Measurements from ENCODE around the gene GPHN. TPM values are rescaled to one million over a fixed set of nuclear protein-coding genes. Genes with fewer than 3 reads are reported as not detected.

Gene GPHN
- total RNA-seq, 6 donors from 2014 or later, result 24.4 to 45.1 (median 31.5) TPM

DNA sequence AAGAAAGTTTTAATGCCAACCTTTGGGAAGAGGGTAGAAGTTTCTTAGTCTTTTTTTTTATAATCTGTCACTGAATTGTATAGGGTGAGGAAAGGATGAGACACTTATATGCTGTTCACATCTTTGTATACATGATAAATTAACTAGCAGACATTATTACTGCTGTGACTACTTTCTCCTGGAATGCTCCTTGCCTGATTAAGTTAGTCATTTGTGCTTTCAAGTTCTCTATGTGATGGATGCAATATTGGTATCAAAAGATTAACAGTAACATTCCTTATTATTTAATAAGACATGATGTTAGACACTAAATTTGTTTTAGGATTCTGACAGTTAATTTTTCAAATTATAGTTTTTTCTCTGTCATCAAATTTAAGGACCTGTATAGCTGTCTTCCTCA is 457.9 kb downstream of the GPHN start:
- Histone ChIP-seq H3K36me3 (peaks cover 0 to 5% (median 0%) of the 10 kb centered on the region in 4 donors), H3K9me3 (no peaks in the 10 kb centered on the region), H3K4me1 (no peaks in the 10 kb centered on the region), H3K27ac (no peak overlapping the region), H3K4me3 (no peak overlapping the region), H3K27me3 (no peaks in the 10 kb centered on the region)
- DNase-seq (no peak), ATAC-seq (ENCODE audit: low FRiP score in 2 of 2) (no peak)
- TF ChIP-seq POLR2AphosphoS5 (IDR thresholded peaks at IDR 0.05) (no peak), POLR2A (IDR thresholded peaks at IDR 0.05) (no peak), EP300 (IDR thresholded peaks at IDR 0.05) (no peak)
- TF ChIP-seq, protein P1, sequence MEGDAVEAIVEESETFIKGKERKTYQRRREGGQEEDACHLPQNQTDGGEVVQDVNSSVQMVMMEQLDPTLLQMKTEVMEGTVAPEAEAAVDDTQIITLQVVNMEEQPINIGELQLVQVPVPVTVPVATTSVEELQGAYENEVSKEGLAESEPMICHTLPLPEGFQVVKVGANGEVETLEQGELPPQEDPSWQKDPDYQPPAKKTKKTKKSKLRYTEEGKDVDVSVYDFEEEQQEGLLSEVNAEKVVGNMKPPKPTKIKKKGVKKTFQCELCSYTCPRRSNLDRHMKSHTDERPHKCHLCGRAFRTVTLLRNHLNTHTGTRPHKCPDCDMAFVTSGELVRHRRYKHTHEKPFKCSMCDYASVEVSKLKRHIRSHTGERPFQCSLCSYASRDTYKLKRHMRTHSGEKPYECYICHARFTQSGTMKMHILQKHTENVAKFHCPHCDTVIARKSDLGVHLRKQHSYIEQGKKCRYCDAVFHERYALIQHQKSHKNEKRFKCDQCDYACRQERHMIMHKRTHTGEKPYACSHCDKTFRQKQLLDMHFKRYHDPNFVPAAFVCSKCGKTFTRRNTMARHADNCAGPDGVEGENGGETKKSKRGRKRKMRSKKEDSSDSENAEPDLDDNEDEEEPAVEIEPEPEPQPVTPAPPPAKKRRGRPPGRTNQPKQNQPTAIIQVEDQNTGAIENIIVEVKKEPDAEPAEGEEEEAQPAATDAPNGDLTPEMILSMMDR (IDR thresholded peaks at IDR 0.05), result no peak

DNA sequence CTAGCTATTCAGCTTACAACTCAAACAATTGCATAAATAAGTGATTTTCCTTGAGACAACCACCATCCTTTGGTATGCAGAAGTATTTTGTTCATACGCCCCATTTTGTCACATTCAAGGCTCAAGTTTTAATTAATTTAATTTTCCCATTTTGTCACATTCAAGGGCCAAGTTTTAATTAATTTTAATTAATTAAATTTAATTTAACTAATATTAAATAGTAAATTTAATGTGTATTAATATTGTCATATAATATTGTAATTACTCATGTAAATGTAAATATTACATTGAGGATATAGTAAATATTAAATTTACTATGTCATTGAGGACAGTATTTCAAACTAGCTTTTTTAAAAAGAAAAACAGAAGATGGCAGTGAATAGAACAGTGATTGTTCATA is 464.5 kb downstream of the GPHN start:
- Histone ChIP-seq H3K4me1 (no peaks in the 10 kb centered on the region), H3K4me3 (no peak overlapping the region), H3K36me3 (peaks cover 0 to 5% (median 0%) of the 10 kb centered on the region in 4 donors), H3K27me3 (no peaks in the 10 kb centered on the region), H3K9me3 (no peaks in the 10 kb centered on the region), H3K27ac (no peak overlapping the region)
- ATAC-seq (ENCODE audit: low FRiP score in 2 of 2) (no peak), DNase-seq (no peak)
- TF ChIP-seq, protein P1 (IDR thresholded peaks at IDR 0.05), result no peak
- no peak for TF ChIP-seq EP300 (IDR thresholded peaks at IDR 0.05)
- WGBS, 2 donors, result 98% methylated on average over 1 of the region's 1 CpG

DNA sequence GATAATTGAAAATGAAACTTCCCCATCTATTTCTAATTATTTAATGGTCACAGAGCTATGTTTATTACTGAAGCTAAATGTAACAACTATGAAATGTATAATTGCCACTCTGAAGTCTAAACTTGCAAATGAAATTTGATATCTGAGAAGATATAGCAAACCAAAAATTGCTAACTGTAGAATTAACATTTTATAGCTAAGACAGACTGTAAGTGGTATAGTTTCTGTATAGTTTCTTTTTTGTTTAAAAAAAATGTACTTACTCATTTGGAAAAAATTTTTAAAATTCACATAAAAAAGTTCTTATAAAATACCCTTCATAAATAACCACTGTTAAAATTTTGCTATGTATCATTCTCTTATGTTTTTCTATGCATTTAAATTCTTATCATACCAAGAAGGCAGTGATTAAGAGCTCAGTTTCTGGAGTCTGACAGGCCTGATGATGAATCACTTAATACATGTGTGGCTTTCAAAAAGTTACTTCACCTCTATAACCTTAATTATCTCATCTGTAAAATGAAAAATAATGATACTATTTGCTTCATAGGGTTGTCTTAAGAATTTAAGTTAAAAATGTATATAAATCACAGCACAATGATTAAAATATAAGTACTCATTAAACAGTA is 466.6 kb downstream of the GPHN start:
- ATAC-seq (ENCODE audit: low FRiP score in 2 of 2) (no peak), DNase-seq (no peak)
- Histone ChIP-seq H3K4me1 (no peaks in the 10 kb centered on the region), H3K9me3 (no peaks in the 10 kb centered on the region), H3K36me3 (peaks cover 0 to 5% (median 0%) of the 10 kb centered on the region in 4 donors), H3K4me3 (no peak overlapping the region), H3K27me3 (no peaks in the 10 kb centered on the region), H3K27ac (no peak overlapping the region)
- TF ChIP-seq POLR2AphosphoS5 (IDR thresholded peaks at IDR 0.05) (no peak), POLR2A (IDR thresholded peaks at IDR 0.05) (no peak), EP300 (IDR thresholded peaks at IDR 0.05) (no peak)
- TF ChIP-seq, protein P1 (IDR thresholded peaks at IDR 0.05), result no peak

DNA sequence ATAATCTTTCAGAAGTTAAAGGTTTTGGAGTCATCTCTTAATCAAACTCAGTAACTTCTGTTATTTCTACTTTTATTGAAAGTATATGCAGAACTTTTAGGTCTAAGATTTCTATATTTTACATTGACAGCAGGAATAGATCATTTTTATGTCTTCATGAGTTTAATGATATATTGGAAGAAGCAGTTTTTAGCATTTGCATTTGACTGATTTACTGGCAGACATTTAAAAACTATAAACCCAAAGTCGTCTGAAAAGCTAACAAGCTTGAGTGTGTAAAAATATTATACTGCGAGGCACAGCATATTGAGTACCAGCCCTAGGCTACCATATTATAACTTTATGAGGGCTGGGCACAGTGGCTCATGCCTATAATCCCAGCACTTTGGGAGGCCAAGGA is 467.3 kb downstream of the GPHN start:
- Histone ChIP-seq H3K4me1 (no peaks in the 10 kb centered on the region), H3K9me3 (no peaks in the 10 kb centered on the region), H3K36me3 (peaks cover 0 to 5% (median 0%) of the 10 kb centered on the region in 4 donors), H3K27ac (no peak overlapping the region), H3K4me3 (no peak overlapping the region), H3K27me3 (no peaks in the 10 kb centered on the region)
- no peak for DNase-seq
- no peak for ATAC-seq (ENCODE audit: low FRiP score in 2 of 2)
- TF ChIP-seq POLR2AphosphoS5 (IDR thresholded peaks at IDR 0.05), result no peak
- TF ChIP-seq, protein P1 (IDR thresholded peaks at IDR 0.05), result no peak
- TF ChIP-seq EP300 (IDR thresholded peaks at IDR 0.05), result no peak
- TF ChIP-seq POLR2A (IDR thresholded peaks at IDR 0.05), result no peak
- WGBS, 2 donors, result 91 to 95% methylated on average over 2 of the region's 2 CpGs

Data from upper lobe of left lung (tissue), 6 donors.